ENCODE measurements around the gene ITPR3. TPM values are rescaled to one million over a fixed set of nuclear protein-coding genes. Genes with fewer than 3 reads are reported as not detected.

The ITPR3 gene
- total and polyA plus RNA-seq, 7 donors, result 7.7 to 75.3 (median 10.2) TPM

- intact Hi-C loops (cut with DNase I), result no loop called here
- Histone ChIP-seq H3K36me3 (peaks cover 0 to 25% (median 7%) of the 10 kb centered on the region in 4 donors), H3K4me1 (peaks cover 0 to 12% (median 6%) of the 10 kb centered on the region in 4 donors), H3K4me3 (no peak overlapping the region), H3K27ac (no peak overlapping the region), H3K27me3 (no peaks in the 10 kb centered on the region), H3K9me3 (no peaks in the 10 kb centered on the region)
- 92 to 95% methylated on average over 14 of the region's 14 CpGs for WGBS, 2 donors
- TF ChIP-seq POLR2A (IDR thresholded peaks at IDR 0.05), result no peak
- TF ChIP-seq POLR2AphosphoS5 (IDR thresholded peaks at IDR 0.05), result no peak
- TF ChIP-seq CTCF (IDR thresholded peaks at IDR 0.05), result no peak
- TF ChIP-seq EP300 (IDR thresholded peaks at IDR 0.05), result no peak
- no peak for DNase-seq
These were observed 104.1 kb downstream of the ITPR3 start for GRCh38 chr6:33725222-33725621.

- intact Hi-C loops (cut with DNase I), result no loop called here
- H3K9me3 ChIP-seq, result no peaks in the 10 kb centered on the region
- H3K4me3 ChIP-seq, result no peak overlapping the region
- TF ChIP-seq POLR2AphosphoS5 (IDR thresholded peaks at IDR 0.05), result no peak
- H3K4me1 ChIP-seq, result peaks cover 0 to 12% (median 6%) of the 10 kb centered on the region in 4 donors
- H3K27ac ChIP-seq, result no peak overlapping the region
- peaks cover 0 to 33% (median 7%) of the 10 kb centered on the region in 4 donors for H3K36me3 ChIP-seq
- H3K27me3 ChIP-seq, result no peaks in the 10 kb centered on the region
- WGBS, 2 donors, result 87 to 89% methylated on average over 7 of the region's 7 CpGs
- no peak for DNase-seq
These were observed 105.0 kb downstream of the ITPR3 start for GRCh38 chr6:33725891-33726673.

GRCh38 chr6:33726696-33727095 is 105.6 kb downstream of the ITPR3 start:
- DNase-seq, result no peak
- WGBS, 2 donors, result 88 to 94% methylated on average over 15 of the region's 15 CpGs
- no peaks in the 10 kb centered on the region for H3K27me3 ChIP-seq
- H3K27ac ChIP-seq, result no peak overlapping the region
- peaks cover 0 to 34% (median 7%) of the 10 kb centered on the region in 4 donors for H3K36me3 ChIP-seq
- intact Hi-C loops (cut with DNase I), result no loop called here
- no peaks in the 10 kb centered on the region for H3K9me3 ChIP-seq
- H3K4me3 ChIP-seq, result no peak overlapping the region
- peaks cover 0 to 12% (median 6%) of the 10 kb centered on the region in 4 donors for H3K4me1 ChIP-seq
- TF ChIP-seq EP300 (IDR thresholded peaks at IDR 0.05) (no peak), POLR2AphosphoS5 (IDR thresholded peaks at IDR 0.05) (no peak), POLR2A (IDR thresholded peaks at IDR 0.05) (no peak), CTCF (IDR thresholded peaks at IDR 0.05) (no peak)

DNA sequence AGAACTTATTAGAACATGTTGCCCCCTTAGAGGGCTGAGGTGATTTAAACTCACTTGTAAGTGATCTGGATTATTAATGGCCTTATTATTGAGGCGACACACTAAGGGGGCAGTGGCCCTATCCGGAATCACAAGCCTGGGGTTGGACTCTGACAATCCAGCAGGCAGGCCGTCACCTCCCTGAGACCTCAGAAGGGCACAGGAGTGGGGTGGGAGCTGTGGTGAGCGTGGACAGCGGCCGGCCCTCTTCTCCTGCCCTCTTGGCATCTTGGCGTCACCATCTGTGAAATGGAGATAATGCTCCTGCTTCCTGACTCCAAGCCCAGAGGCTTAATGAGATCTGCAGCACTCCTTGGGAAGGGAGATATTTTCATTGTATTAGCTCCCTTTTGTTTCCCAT is 106.0 kb downstream of the ITPR3 start:
- WGBS, 2 donors, result 88 to 93% methylated on average over 7 of the region's 7 CpGs
- intact Hi-C loops (cut with DNase I), result no loop called here
- DNase-seq, result no peak

More for the DNA sequence above, 106.0 kb downstream of the ITPR3 start:
- no peaks in the 10 kb centered on the region for H3K27me3 ChIP-seq
- no peak overlapping the region for H3K27ac ChIP-seq
- H3K4me1 ChIP-seq, result peaks cover 0 to 12% (median 4%) of the 10 kb centered on the region in 4 donors
- TF ChIP-seq POLR2A (IDR thresholded peaks at IDR 0.05), result no peak
- TF ChIP-seq EP300 (IDR thresholded peaks at IDR 0.05), result no peak
- TF ChIP-seq POLR2AphosphoS5 (IDR thresholded peaks at IDR 0.05), result no peak
- TF ChIP-seq CTCF (IDR thresholded peaks at IDR 0.05), result no peak
- H3K36me3 ChIP-seq, result peaks cover 0 to 39% (median 7%) of the 10 kb centered on the region in 4 donors
- no peaks in the 10 kb centered on the region for H3K9me3 ChIP-seq
- H3K4me3 ChIP-seq, result no peak overlapping the region

Measured in sigmoid colon (tissue), 7 donors.